Duodenal mucosa (tissue), 2 donors: ENCODE results near the gene SULT4A1.

Experiments used
- H3K27ac ChIP-seq: one replicate; pipeline ENCODE4 v1.7.0; 2013; ENCODE audit warnings: low read depth, low read length
- H3K27me3 ChIP-seq, 2 donors: one replicate each; pipeline ENCODE4 v1.7.0; 2013; ENCODE audit warnings: low read length in 2 of 2, control low read depth in 1 of 2; ENCODE audit not compliant: insufficient read depth in 2 of 2, control insufficient read depth in 1 of 2
- H3K36me3 ChIP-seq, 2 donors: one replicate each; pipeline ENCODE4 v1.7.0; 2013; ENCODE audit warnings: low read length in 2 of 2, control low read depth in 1 of 2; ENCODE audit not compliant: insufficient read depth in 2 of 2, control insufficient read depth in 1 of 2
- H3K4me1 ChIP-seq, 2 donors: one replicate each; pipeline ENCODE4 v1.7.0; 2013; ENCODE audit warnings: low read length in 2 of 2, control low read depth in 1 of 2; ENCODE audit not compliant: insufficient read depth in 2 of 2, control insufficient read depth in 1 of 2
- H3K4me3 ChIP-seq, 2 donors: one replicate each; pipeline ENCODE4 v1.7.0; 2013; ENCODE audit warnings: low read length in 2 of 2, low read depth in 1 of 2
- H3K9ac ChIP-seq, 2 donors: one replicate each; pipeline ENCODE4 v1.7.0; 2013; ENCODE audit warnings: low read length in 2 of 2, low read depth in 1 of 2
- H3K9me3 ChIP-seq, 2 donors: one replicate each; pipeline ENCODE4 v1.7.0; 2013; ENCODE audit warnings: low read length in 2 of 2, control low read depth in 1 of 2; ENCODE audit not compliant: control insufficient read depth in 1 of 2

Gene SULT4A1

GRCh38 chr22:43782448-43782847, 79.9 kb downstream of the SULT4A1 start:
- Histone ChIP-seq H3K9ac (no peak overlapping the region), H3K36me3 (no peaks in the 10 kb centered on the region), H3K4me3 (no peak overlapping the region), H3K9me3 (no peaks in the 10 kb centered on the region), H3K27me3 (no peaks in the 10 kb centered on the region), H3K4me1 (no peaks in the 10 kb centered on the region), H3K27ac (no peak overlapping the region)

GRCh38 chr22:43777286-43777685, 85.0 kb downstream of the SULT4A1 start:
- Histone ChIP-seq H3K36me3 (no peaks in the 10 kb centered on the region), H3K4me3 (no peak overlapping the region), H3K9me3 (no peaks in the 10 kb centered on the region), H3K9ac (no peak overlapping the region), H3K27me3 (no peaks in the 10 kb centered on the region), H3K4me1 (no peaks in the 10 kb centered on the region), H3K27ac (no peak overlapping the region)

- Histone ChIP-seq H3K9me3 (no peaks in the 10 kb centered on the region), H3K36me3 (no peaks in the 10 kb centered on the region), H3K27me3 (no peaks in the 10 kb centered on the region), H3K4me1 (no peaks in the 10 kb centered on the region), H3K27ac (no peak overlapping the region), H3K9ac (no peak overlapping the region), H3K4me3 (no peak overlapping the region)
These were observed 86.1 kb downstream of the SULT4A1 start for GRCh38 chr22:43776081-43776670.
